Mucosa of rectum (tissue), 2 donors: ENCODE measurements around the gene BCL2L14.

Experiments
- H3K27ac ChIP-seq, 2 donors: one replicate each; pipeline ENCODE4 v1.7.0; 2013; ENCODE audit warnings: inconsistent platforms in 2 of 2, low read depth in 2 of 2, low read length in 2 of 2
- H3K27me3 ChIP-seq, 2 donors: one replicate each; pipeline ENCODE4 v1.7.0; 2013; ENCODE audit warnings: low read length in 2 of 2; ENCODE audit not compliant: control insufficient read depth in 2 of 2, insufficient read depth in 2 of 2
- H3K36me3 ChIP-seq, 2 donors: one replicate each; pipeline ENCODE4 v1.7.0; 2013; ENCODE audit warnings: low read length in 2 of 2; ENCODE audit not compliant: control insufficient read depth in 2 of 2, insufficient read depth in 2 of 2
- H3K4me1 ChIP-seq, 2 donors: one replicate each; pipeline ENCODE4 v1.7.0; 2013; ENCODE audit warnings: low read length in 2 of 2, mild to moderate bottlenecking in 1 of 2; ENCODE audit not compliant: control insufficient read depth in 2 of 2, insufficient read depth in 2 of 2
- H3K4me3 ChIP-seq, 2 donors: one replicate each; pipeline ENCODE4 v1.7.0; 2013; ENCODE audit warnings: low read length in 2 of 2
- H3K9ac ChIP-seq, 2 donors: one replicate each; pipeline ENCODE4 v1.7.0; 2013; ENCODE audit warnings: low read length in 2 of 2, low read depth in 1 of 2, mild to moderate bottlenecking in 1 of 2
- H3K9me3 ChIP-seq, 2 donors: one replicate each; pipeline ENCODE4 v1.7.0; 2013; ENCODE audit warnings: low read length in 2 of 2; ENCODE audit not compliant: control insufficient read depth in 2 of 2
- donor health status: healthy.
- donor health status: Normal muscosa, but diverticular disease.

Gene BCL2L14

GRCh38 chr12:12032851-12033797, 37.6 kb upstream of the BCL2L14 start:
- Histone ChIP-seq H3K9ac (peak overlapping the region; percentile 45 to 57), H3K27me3 (no peaks in the 10 kb centered on the region), H3K4me1 (peaks cover 9 to 11% of the 10 kb centered on the region in 2 donors), H3K27ac (peak overlapping the region; percentile 77 to 78), H3K4me3 (peak overlapping the region; percentile 36 to 69), H3K9me3 (no peaks in the 10 kb centered on the region), H3K36me3 (no peaks in the 10 kb centered on the region)

GRCh38 chr12:12033824-12034223, 36.9 kb upstream of the BCL2L14 start:
- Histone ChIP-seq H3K27ac (no peak overlapping the region), H3K4me1 (peaks cover 9 to 11% of the 10 kb centered on the region in 2 donors), H3K9me3 (no peaks in the 10 kb centered on the region), H3K27me3 (no peaks in the 10 kb centered on the region), H3K4me3 (no peak overlapping the region), H3K36me3 (no peaks in the 10 kb centered on the region), H3K9ac (no peak overlapping the region)

- Histone ChIP-seq H3K36me3 (no peaks in the 10 kb centered on the region), H3K27me3 (no peaks in the 10 kb centered on the region), H3K4me1 (peaks cover 9 to 11% of the 10 kb centered on the region in 2 donors), H3K9me3 (no peaks in the 10 kb centered on the region), H3K27ac (no peak overlapping the region), H3K9ac (no peak overlapping the region), H3K4me3 (no peak overlapping the region)
Measured at GRCh38 chr12:12034344-12034743, 36.4 kb upstream of the BCL2L14 start.

DNA sequence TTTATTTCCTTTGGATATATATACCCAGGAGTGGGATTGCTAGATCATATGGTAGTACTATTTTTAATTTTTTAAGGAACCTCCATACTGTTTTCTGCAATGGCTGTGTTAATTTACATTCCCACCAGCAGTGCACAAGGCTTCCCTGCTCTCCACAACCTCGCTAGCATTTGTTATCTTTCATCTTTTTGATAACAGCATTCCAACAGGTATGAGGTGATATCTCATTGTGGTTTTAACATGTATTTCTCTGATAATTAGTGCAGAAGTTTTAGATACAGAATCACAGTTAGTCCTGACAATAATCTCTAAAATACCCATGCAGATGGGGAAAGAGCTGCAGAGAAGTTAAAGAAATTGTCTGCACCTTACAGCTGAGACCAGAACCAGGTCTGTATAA, 35.5 kb upstream of the BCL2L14 start:
- H3K27me3 ChIP-seq = no peaks in the 10 kb centered on the region
- H3K4me1 ChIP-seq = peaks cover 11 to 15% of the 10 kb centered on the region in 2 donors
- H3K36me3 ChIP-seq = no peaks in the 10 kb centered on the region
- H3K4me3 ChIP-seq = no peak overlapping the region
- H3K9me3 ChIP-seq = no peaks in the 10 kb centered on the region
- no peak overlapping the region for H3K9ac ChIP-seq
- no peak overlapping the region for H3K27ac ChIP-seq

DNA sequence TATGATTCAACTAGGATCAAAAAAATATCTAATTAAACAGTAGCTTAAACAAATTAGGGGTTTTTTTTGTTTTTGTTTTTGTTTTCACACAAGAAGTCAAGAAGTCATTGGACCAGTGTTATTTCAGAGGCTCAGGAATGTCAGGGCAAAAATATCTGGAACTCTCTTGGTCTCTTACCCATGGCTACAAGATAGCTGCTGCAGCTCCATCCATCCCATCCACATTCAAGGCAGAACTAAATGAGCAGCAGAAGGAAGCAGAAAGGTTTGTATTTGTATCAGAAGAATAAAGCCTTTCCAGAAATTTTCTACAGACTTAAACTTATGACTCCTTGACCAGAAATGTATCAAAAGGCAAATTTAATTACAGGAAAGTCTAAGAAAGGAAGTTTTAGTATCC, 33.8 kb upstream of the BCL2L14 start:
- Histone ChIP-seq H3K27me3 (no peaks in the 10 kb centered on the region), H3K9ac (no peak overlapping the region), H3K9me3 (no peaks in the 10 kb centered on the region), H3K27ac (no peak overlapping the region), H3K4me3 (no peak overlapping the region), H3K36me3 (no peaks in the 10 kb centered on the region), H3K4me1 (peaks cover 11 to 15% of the 10 kb centered on the region in 2 donors)

DNA sequence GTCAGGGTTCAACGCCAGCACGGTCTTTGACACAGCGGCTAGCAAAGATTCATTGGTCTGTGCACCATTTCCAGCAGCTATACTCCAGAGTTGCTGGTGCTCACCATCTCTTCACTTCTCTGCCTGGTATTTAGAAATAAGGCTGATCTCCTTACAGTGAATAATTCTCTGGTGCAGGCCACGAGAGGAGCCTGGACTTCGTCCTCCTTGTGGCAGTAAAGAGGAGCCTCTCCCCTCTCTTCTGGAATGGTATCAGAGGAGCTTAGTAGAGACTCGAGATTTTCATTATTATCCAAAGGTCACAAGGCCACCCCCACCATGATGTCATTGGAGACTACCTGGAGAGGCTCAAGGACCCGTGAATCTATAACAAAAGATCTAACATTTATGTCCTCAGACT, 30.8 kb upstream of the BCL2L14 start:
- H3K9me3 ChIP-seq = no peaks in the 10 kb centered on the region
- no peak overlapping the region for H3K4me3 ChIP-seq
- no peaks in the 10 kb centered on the region for H3K36me3 ChIP-seq
- H3K27me3 ChIP-seq = no peaks in the 10 kb centered on the region
- peaks cover 0 to 6% of the 10 kb centered on the region in 2 donors for H3K4me1 ChIP-seq
- H3K27ac ChIP-seq = peak overlapping the region in 1 of 2 donors; percentile 17
- no peak overlapping the region for H3K9ac ChIP-seq

DNA sequence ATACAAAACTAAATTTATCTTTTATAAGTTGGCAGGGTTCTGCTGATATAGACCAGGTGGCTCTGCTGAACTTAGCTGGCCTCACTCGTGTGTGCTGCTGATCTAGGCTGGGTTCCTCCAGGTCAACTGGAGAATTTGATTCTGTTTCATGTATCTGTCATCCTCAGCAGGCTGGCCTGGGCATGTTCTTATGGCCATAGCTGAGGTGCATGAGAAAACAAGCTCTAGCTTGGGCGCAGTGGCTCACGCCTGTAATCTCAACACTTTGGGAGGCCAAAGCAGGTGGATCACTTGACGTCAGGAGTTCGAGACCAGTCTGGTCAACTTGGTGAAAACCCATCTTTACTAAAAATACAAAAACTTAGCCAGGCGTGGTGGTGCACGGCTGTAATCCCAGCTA, 24.3 kb upstream of the BCL2L14 start:
- no peak overlapping the region for H3K27ac ChIP-seq
- H3K4me1 ChIP-seq = no peaks in the 10 kb centered on the region
- H3K9ac ChIP-seq = no peak overlapping the region
- no peaks in the 10 kb centered on the region for H3K9me3 ChIP-seq
- H3K4me3 ChIP-seq = no peak overlapping the region
- no peaks in the 10 kb centered on the region for H3K36me3 ChIP-seq
- H3K27me3 ChIP-seq = no peaks in the 10 kb centered on the region

GRCh38 chr12:12047682-12048081, 23.1 kb upstream of the BCL2L14 start:
- no peaks in the 10 kb centered on the region for H3K9me3 ChIP-seq
- H3K4me1 ChIP-seq = no peaks in the 10 kb centered on the region
- no peak overlapping the region for H3K27ac ChIP-seq
- H3K4me3 ChIP-seq = no peak overlapping the region
- H3K27me3 ChIP-seq = no peaks in the 10 kb centered on the region
- H3K36me3 ChIP-seq = no peaks in the 10 kb centered on the region
- H3K9ac ChIP-seq = no peak overlapping the region

- H3K36me3 ChIP-seq = no peaks in the 10 kb centered on the region
- no peaks in the 10 kb centered on the region for H3K4me1 ChIP-seq
- no peak overlapping the region for H3K4me3 ChIP-seq
- no peak overlapping the region for H3K27ac ChIP-seq
- H3K27me3 ChIP-seq = no peaks in the 10 kb centered on the region
- H3K9me3 ChIP-seq = no peaks in the 10 kb centered on the region
- H3K9ac ChIP-seq = no peak overlapping the region
Measured at GRCh38 chr12:12048266-12048665, 22.5 kb upstream of the BCL2L14 start.

DNA sequence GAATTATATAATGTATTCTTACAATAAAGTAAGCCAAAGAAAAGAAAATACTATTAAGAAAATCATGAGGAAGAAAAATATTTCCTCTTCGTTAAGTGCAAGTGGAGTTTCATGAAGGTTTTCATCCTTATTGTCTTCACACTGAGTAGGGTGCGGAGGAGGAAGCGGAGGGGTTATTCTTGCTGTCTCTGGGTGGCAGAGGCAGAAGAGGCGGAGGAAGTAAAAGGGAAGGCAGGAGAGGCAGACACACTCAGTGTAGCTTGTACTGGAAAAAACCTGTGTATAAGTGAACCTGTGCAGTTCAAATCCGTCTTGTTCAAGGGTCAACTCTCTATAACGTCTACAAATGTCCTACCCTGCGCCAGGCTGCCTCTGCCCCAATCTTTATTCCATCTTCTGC, 22.0 kb upstream of the BCL2L14 start:
- Histone ChIP-seq H3K27ac (no peak overlapping the region), H3K4me1 (no peaks in the 10 kb centered on the region), H3K27me3 (no peaks in the 10 kb centered on the region), H3K9me3 (no peaks in the 10 kb centered on the region), H3K4me3 (no peak overlapping the region), H3K9ac (no peak overlapping the region), H3K36me3 (no peaks in the 10 kb centered on the region)
